GM23248 (cell line): ENCODE data around the gene ANXA7. TPM values are rescaled to one million over a fixed set of nuclear protein-coding genes. Genes with fewer than 3 reads are reported as not detected.

Source experiments
- DNase-seq: peaks from one replicate; pipeline ENCODE4 v3.0.0-alpha.2; 2015
- H2AFZ ChIP-seq: fragments of 200-600 bp; sonication (generic); 2 replicates; pipeline ENCODE4 v1.6.1; 2016; ENCODE audit warnings: antibody characterized with exemption
- H3F3A ChIP-seq: fragments of 200-600 bp; sonication (generic); 2 replicates; pipeline ENCODE4 v1.6.1; 2016; ENCODE audit warnings: mild to moderate bottlenecking, antibody characterized with exemption, mixed run types; ENCODE audit not compliant: insufficient read depth
- H3K27ac ChIP-seq: fragments of 200-600 bp; sonication (generic); 2 replicates; pipeline ENCODE4 v1.5.1; 2016; ENCODE audit warnings: mild to moderate bottlenecking
- H3K27me3 ChIP-seq: fragments of 200-600 bp; sonication (generic); replicated peaks from 2 replicates; pipeline ENCODE4 v1.6.1; 2016; ENCODE audit warnings: mild to moderate bottlenecking; ENCODE audit not compliant: insufficient read depth
- H3K36me3 ChIP-seq: fragments of 200-600 bp; sonication (generic); 2 replicates; pipeline ENCODE4 v1.6.1; 2016; ENCODE audit warnings: low read depth, mild to moderate bottlenecking
- H3K4me1 ChIP-seq: fragments of 200-600 bp; sonication (generic); 2 replicates; pipeline ENCODE4 v1.6.1; 2016; ENCODE audit warnings: mild to moderate bottlenecking; ENCODE audit not compliant: insufficient read depth
- H3K4me2 ChIP-seq: fragments of 200-600 bp; sonication (generic); one replicate; pipeline ENCODE4 v1.6.1; 2016; ENCODE audit warnings: mild to moderate bottlenecking; ENCODE audit not compliant: unreplicated experiment
- H3K4me3 ChIP-seq: fragments of 200-600 bp; sonication (generic); 2 replicates; pipeline ENCODE4 v1.5.1; 2016; ENCODE audit warnings: mild to moderate bottlenecking
- H3K79me2 ChIP-seq: fragments of 200-600 bp; sonication (generic); 2 replicates; pipeline ENCODE4 v1.6.1; 2016; ENCODE audit warnings: mild to moderate bottlenecking; ENCODE audit not compliant: insufficient read depth
- H3K9ac ChIP-seq: fragments of 200-600 bp; sonication (generic); 2 replicates; pipeline ENCODE4 v1.6.1; 2016; ENCODE audit warnings: mild to moderate bottlenecking
- H3K9me2 ChIP-seq: fragments of 200-600 bp; sonication (generic); 2 replicates; pipeline ENCODE4 v1.6.1; 2016; ENCODE audit warnings: mixed run types, mild to moderate bottlenecking, moderate library complexity; ENCODE audit not compliant: insufficient read depth
- H3K9me3 ChIP-seq: fragments of 200-600 bp; sonication (generic); one replicate; pipeline ENCODE4 v1.6.1; 2017; ENCODE audit warnings: low read depth
- H4K20me1 ChIP-seq: fragments of 200-600 bp; sonication (generic); 2 replicates; pipeline ENCODE4 v1.6.0; 2016; ENCODE audit not compliant: insufficient read depth
- EZH2 ChIP-seq: fragments of 200-600 bp; sonication (generic); IDR thresholded peaks from 2 replicates; pipeline ENCODE4 v1.6.1; 2018; ENCODE audit warnings: antibody characterized with exemption, mild to moderate bottlenecking; ENCODE audit not compliant: insufficient read depth, poor library complexity, severe bottlenecking
- EZH2phosphoT487 ChIP-seq: fragments of 200-600 bp; sonication (generic); IDR thresholded peaks from 2 replicates; pipeline ENCODE4 v1.6.1; 2018; ENCODE audit warnings: antibody characterized with exemption, moderate library complexity, mild to moderate bottlenecking, low read depth; ENCODE audit not compliant: insufficient read depth
- WGBS, 2 experiments: methylation state at CpG; one replicate each; pipeline ENCODE4 v1.1.6; 2015 to 2017; ENCODE audit warnings: low lambda C conversion rate in 2 of 2, low coverage in 1 of 2; ENCODE audit errors: missing lambda C conversion rate in 2 of 2; 5-methylcytosine and 5-hydroxymethylcytosine counted together
- in situ Hi-C: fragments of 300-500 bp; cut with MboI; formaldehyde crosslinking; loops from 2 replicates; pipeline ENCODE4 v1.15.0; 2020
- polyA plus RNA-seq: library from polyadenylated mRNA; unstranded; fragments of >200 nt; fragmentation: Nextera tagmentation; extraction: Ambion mirVana; gene quantifications from 2 replicates; pipeline ENCODE4 v1.2.1, GENCODE V29; 2016
- total RNA-seq: library from RNA; depleted of rRNA; stranded (reverse); fragments of >200 nt; shearing (Covaris generic); gene quantifications from 2 replicates; pipeline ENCODE4 v1.2.3, GENCODE V29; 2014

Gene ANXA7
- total and polyA plus RNA-seq, 2 experiments from 2014 or later = 152 to 167 TPM

- Histone ChIP-seq H3K4me2 (peak overlapping the region; percentile 84), H3K9me2 (no peaks in the 10 kb centered on the region), H3K4me3 (peak overlapping the region; percentile 49), H3K27ac (peak overlapping the region; percentile 86), H3K36me3 (peaks cover 32% of the 10 kb centered on the region), H3K9me3 (no peaks in the 10 kb centered on the region), H2AFZ (no peak overlapping the region), H3K9ac (peak overlapping the region; percentile 43; the same call in 1 of the 2 replicates), H3K4me1 (peaks cover 25% of the 10 kb centered on the region), H3K79me2 (0 out of 2 replicates have a peak, but pooled peaks cover 19% of the 10 kb centered on the region), H3K27me3 (no peaks in the 10 kb centered on the region), H4K20me1 (no peaks in the 10 kb centered on the region), H3F3A (peaks cover 50% of the 10 kb centered on the region)
- WGBS, 2 experiments = 89 to 96% methylated on average over 1 of the region's 1 CpG
- TF ChIP-seq EZH2 (no peak), EZH2phosphoT487 (no peak)
- DNase-seq = peak; percentile 70
- in situ Hi-C loops = no loop called here
Observed at GRCh38 chr10:73439055-73439454, 25.2 kb upstream of the ANXA7 start.

DNA sequence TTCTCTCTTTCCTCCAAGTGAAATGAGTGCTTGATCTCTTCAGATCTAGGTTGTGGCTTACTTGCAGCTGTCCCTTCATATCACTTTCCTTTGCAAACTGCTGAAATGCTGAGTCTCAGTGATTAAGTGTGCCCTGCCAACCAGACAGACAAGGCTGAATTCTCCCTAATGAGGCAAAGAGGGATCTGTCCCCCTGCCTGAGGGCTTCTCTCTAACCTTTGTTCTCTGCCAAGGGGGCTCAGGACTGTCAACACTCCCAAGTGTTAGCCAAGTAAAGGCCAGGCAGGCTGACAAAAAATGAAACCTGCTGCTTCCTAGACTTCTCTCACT lies 19.6 kb upstream of the ANXA7 start, which contains the start of gene MSS51:
MSS51 (minus strand) TSS at position 24 of the 330 bp plus-strand sequence. CDS start 5,277 bp downstream, outside the sequence.
- H3K27me3 ChIP-seq = no peaks in the 10 kb centered on the region
- H3K79me2 ChIP-seq = 0 out of 2 replicates have a peak, but pooled peaks cover 19% of the 10 kb centered on the region
- in situ Hi-C loops = no loop called here
- TF ChIP-seq EZH2phosphoT487 (no peak), EZH2 (no peak)
- H3K9me3 ChIP-seq = no peaks in the 10 kb centered on the region
- H3K4me1 ChIP-seq = peaks cover 3% of the 10 kb centered on the region
- H3K27ac ChIP-seq = no peak within 1 kb of the TSS
- no peaks in the 10 kb centered on the region for H4K20me1 ChIP-seq
- peaks cover 34% of the 10 kb centered on the region for H3K36me3 ChIP-seq
- no peak within 1 kb of the TSS for H3K4me2 ChIP-seq
- H3K4me3 ChIP-seq = no peak within 1 kb of the TSS
- H2AFZ ChIP-seq = no peak within 1 kb of the TSS
- H3K9ac ChIP-seq = no peak within 1 kb of the TSS
- H3F3A ChIP-seq = peaks cover 9% of the 10 kb centered on the region
- H3K9me2 ChIP-seq = no peaks in the 10 kb centered on the region
- DNase-seq = no peak

DNA sequence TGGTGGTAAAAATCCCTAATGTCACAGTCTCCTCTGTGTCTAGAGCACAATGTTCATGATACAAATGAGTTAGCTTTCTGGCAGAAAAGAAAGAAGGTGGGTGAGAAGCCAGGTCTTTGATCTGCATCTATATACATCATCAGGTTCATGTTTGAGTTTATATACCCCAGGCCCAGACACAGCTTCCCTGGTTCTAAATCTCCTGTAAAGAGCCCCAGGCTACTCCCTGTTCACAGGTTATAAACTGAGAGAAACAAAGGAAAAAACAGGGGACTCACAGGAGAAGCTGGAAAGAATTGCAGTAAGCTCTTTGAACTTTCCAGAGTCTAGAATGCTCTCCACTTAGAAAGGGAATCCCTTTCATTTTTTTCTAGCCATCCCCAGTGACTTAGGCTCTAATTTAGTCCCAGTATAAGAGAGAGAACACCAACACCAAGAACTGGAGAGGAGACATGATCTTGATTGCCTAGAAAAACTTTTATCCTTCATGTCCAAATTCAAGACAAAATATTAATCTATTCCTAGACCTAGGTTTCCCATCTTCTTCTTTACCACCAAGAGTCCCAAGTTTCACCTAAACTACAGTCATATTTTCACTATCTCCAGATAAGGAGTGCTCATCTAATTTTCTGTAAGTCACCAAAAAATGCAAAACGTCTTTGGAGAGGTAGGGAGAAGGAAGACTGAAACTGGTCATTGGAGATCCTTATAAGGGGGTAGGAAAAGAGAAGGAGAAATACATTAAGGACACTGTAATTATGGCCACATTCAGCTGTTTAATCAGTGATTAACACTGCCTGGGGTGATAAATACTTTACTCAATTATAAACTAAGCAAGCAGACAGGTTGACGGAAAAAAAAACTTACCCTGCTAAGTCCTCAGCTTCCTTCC lies 19.0 kb upstream of the ANXA7 start:
- Histone ChIP-seq H3K4me1 (no peaks in the 10 kb centered on the region), H3K4me2 (no peak overlapping the region), H3K27me3 (no peaks in the 10 kb centered on the region), H3K27ac (no peak overlapping the region), H3F3A (peaks cover 2% of the 10 kb centered on the region; the same call in 1 of the 2 replicates), H3K9me3 (no peaks in the 10 kb centered on the region), H3K36me3 (peaks cover 39% of the 10 kb centered on the region), H2AFZ (no peak overlapping the region), H3K4me3 (no peak overlapping the region), H3K9me2 (no peaks in the 10 kb centered on the region), H3K9ac (no peak overlapping the region), H3K79me2 (0 out of 2 replicates have a peak, but pooled peaks cover 15% of the 10 kb centered on the region), H4K20me1 (no peaks in the 10 kb centered on the region)
- 73 to 83% methylated on average over 2 of the region's 2 CpGs for WGBS, 2 experiments
- in situ Hi-C loops = no loop called here
- DNase-seq = no peak
- no peak for TF ChIP-seq EZH2phosphoT487
- TF ChIP-seq EZH2 = no peak

- no peak overlapping the region for H3K9ac ChIP-seq
- no peak overlapping the region for H3K4me2 ChIP-seq
- TF ChIP-seq EZH2phosphoT487 (no peak), EZH2 (no peak)
- no peaks in the 10 kb centered on the region for H3K27me3 ChIP-seq
- no peaks in the 10 kb centered on the region for H3K9me2 ChIP-seq
- no peak overlapping the region for H3K27ac ChIP-seq
- DNase-seq = no peak
- H3K4me1 ChIP-seq = no peaks in the 10 kb centered on the region
- H3K79me2 ChIP-seq = no peaks in the 10 kb centered on the region
- peaks cover 56% of the 10 kb centered on the region for H3K36me3 ChIP-seq
- no peak overlapping the region for H2AFZ ChIP-seq
- 98 to 100% methylated on average over 4 of the region's 4 CpGs for WGBS, 2 experiments
- H3F3A ChIP-seq = no peaks in the 10 kb centered on the region
- H4K20me1 ChIP-seq = no peaks in the 10 kb centered on the region
- no peak overlapping the region for H3K4me3 ChIP-seq
- no peaks in the 10 kb centered on the region for H3K9me3 ChIP-seq
- in situ Hi-C loops = no loop called here
Observed at GRCh38 chr10:73426318-73426717, 12.5 kb upstream of the ANXA7 start.
